KMS-11 (cell line): ENCODE results near the gene FCF1.

Experiments
- H2AFZ ChIP-seq: fragments of 200-600 bp; sonication (generic); 2 replicates; pipeline ENCODE4 v1.6.1; 2016; ENCODE audit warnings: antibody characterized with exemption, mixed run types, low read depth
- H3K27ac ChIP-seq: fragments of 200-600 bp; sonication (generic); 2 replicates; pipeline ENCODE4 v1.6.1; 2016; ENCODE audit warnings: mild to moderate bottlenecking, mixed run types
- H3K27me3 ChIP-seq: fragments of 200-600 bp; sonication (generic); 2 replicates; pipeline ENCODE4 v1.6.1; 2017; ENCODE audit warnings: mild to moderate bottlenecking, low read depth, mixed run types, moderate library complexity; ENCODE audit not compliant: insufficient read depth
- H3K36me3 ChIP-seq: fragments of 200-600 bp; sonication (generic); 2 replicates; pipeline ENCODE4 v1.6.1; 2017; ENCODE audit warnings: mild to moderate bottlenecking, mixed run types; ENCODE audit not compliant: insufficient read depth
- H3K4me1 ChIP-seq: fragments of 200-600 bp; sonication (generic); 2 replicates; pipeline ENCODE4 v1.6.1; 2016; ENCODE audit warnings: mild to moderate bottlenecking, low read depth, mixed run types; ENCODE audit not compliant: poor library complexity, severe bottlenecking
- H3K4me2 ChIP-seq: fragments of 200-600 bp; sonication (generic); 2 replicates; pipeline ENCODE4 v1.7.0; 2016; ENCODE audit warnings: mild to moderate bottlenecking, mixed run types
- H3K4me3 ChIP-seq: fragments of 200-600 bp; sonication (generic); IDR thresholded peaks from 2 replicates; pipeline ENCODE4 v1.6.1; 2017; ENCODE audit warnings: low read depth, low read length, mixed read lengths; ENCODE audit not compliant: insufficient read depth
- H3K79me2 ChIP-seq: fragments of 200-600 bp; sonication (generic); 2 replicates; pipeline ENCODE4 v1.6.1; 2016; ENCODE audit warnings: low read depth, mixed run types; ENCODE audit not compliant: insufficient read depth
- H3K9ac ChIP-seq: fragments of 200-600 bp; sonication (generic); 2 replicates; pipeline ENCODE4 v1.6.1; 2016; ENCODE audit warnings: mild to moderate bottlenecking, mixed run types
- H4K20me1 ChIP-seq: fragments of 200-600 bp; sonication (generic); 2 replicates; pipeline ENCODE4 v1.6.1; 2016; ENCODE audit warnings: mild to moderate bottlenecking, mixed run types; ENCODE audit not compliant: insufficient read depth
- TF ChIP-seq, protein P1 (sequence below): fragments of 200-600 bp; sonication (generic); conservative IDR thresholded peaks from 2 replicates; pipeline ENCODE4 v1.6.1; 2017; ENCODE audit warnings: low read depth, mild to moderate bottlenecking, antibody characterized with exemption, low read length, moderate library complexity, mixed read lengths

Gene FCF1

DNA sequence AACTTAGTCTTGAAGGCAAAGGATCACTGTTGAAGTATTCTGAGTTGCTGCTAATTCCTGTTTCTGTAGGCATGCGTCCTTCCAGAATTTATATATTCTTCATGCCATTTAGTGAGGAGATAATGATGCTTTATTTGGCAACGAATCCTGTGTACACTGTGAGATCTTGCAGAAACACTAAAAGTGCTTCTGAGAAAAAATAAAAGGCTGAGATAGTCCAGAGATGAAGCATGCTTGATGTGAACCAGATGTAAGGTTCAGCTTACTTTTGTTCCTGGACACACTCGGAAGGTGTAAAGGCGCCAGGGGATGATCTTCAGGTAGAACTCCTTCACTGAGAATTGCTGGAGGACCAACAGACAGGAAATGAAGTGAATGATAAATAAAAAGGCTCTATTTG, 39.2 kb upstream of the FCF1 start:
- Histone ChIP-seq H3K9ac (no peak overlapping the region), H3K4me3 (no peak overlapping the region), H2AFZ (no peak overlapping the region), H3K27ac (no peak overlapping the region), H4K20me1 (no peaks in the 10 kb centered on the region), H3K27me3 (no peaks in the 10 kb centered on the region), H3K36me3 (no peaks in the 10 kb centered on the region), H3K4me2 (no peak overlapping the region), H3K4me1 (no peaks in the 10 kb centered on the region), H3K79me2 (no peaks in the 10 kb centered on the region)
- TF ChIP-seq, protein P1, sequence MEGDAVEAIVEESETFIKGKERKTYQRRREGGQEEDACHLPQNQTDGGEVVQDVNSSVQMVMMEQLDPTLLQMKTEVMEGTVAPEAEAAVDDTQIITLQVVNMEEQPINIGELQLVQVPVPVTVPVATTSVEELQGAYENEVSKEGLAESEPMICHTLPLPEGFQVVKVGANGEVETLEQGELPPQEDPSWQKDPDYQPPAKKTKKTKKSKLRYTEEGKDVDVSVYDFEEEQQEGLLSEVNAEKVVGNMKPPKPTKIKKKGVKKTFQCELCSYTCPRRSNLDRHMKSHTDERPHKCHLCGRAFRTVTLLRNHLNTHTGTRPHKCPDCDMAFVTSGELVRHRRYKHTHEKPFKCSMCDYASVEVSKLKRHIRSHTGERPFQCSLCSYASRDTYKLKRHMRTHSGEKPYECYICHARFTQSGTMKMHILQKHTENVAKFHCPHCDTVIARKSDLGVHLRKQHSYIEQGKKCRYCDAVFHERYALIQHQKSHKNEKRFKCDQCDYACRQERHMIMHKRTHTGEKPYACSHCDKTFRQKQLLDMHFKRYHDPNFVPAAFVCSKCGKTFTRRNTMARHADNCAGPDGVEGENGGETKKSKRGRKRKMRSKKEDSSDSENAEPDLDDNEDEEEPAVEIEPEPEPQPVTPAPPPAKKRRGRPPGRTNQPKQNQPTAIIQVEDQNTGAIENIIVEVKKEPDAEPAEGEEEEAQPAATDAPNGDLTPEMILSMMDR: no peak

DNA sequence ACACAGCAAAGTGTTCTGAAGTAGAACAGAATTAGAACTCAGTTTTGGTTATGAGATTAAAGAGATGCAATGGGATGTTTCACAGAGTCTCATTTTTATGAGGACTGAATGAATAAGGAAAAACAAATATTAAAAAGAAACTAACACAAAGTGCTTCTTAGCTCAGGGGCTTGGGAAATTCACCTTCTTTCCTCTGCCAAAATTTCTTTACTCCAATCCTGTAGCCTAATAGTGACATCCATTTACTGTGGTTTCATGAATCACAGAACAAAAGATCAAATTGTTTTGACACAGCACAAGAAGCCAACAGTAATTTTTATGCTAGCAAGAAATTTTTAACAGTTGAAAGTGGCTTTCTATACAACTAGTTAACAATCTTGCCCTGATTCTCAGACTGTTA, 37.7 kb upstream of the FCF1 start:
- no peak overlapping the region for H3K4me2 ChIP-seq
- no peak overlapping the region for H3K27ac ChIP-seq
- H3K27me3 ChIP-seq: no peaks in the 10 kb centered on the region
- H4K20me1 ChIP-seq: no peaks in the 10 kb centered on the region
- no peak overlapping the region for H2AFZ ChIP-seq
- no peaks in the 10 kb centered on the region for H3K4me1 ChIP-seq
- TF ChIP-seq, protein P1: no peak
- no peak overlapping the region for H3K9ac ChIP-seq
- H3K4me3 ChIP-seq: no peak overlapping the region
- H3K36me3 ChIP-seq: no peaks in the 10 kb centered on the region
- H3K79me2 ChIP-seq: no peaks in the 10 kb centered on the region

DNA sequence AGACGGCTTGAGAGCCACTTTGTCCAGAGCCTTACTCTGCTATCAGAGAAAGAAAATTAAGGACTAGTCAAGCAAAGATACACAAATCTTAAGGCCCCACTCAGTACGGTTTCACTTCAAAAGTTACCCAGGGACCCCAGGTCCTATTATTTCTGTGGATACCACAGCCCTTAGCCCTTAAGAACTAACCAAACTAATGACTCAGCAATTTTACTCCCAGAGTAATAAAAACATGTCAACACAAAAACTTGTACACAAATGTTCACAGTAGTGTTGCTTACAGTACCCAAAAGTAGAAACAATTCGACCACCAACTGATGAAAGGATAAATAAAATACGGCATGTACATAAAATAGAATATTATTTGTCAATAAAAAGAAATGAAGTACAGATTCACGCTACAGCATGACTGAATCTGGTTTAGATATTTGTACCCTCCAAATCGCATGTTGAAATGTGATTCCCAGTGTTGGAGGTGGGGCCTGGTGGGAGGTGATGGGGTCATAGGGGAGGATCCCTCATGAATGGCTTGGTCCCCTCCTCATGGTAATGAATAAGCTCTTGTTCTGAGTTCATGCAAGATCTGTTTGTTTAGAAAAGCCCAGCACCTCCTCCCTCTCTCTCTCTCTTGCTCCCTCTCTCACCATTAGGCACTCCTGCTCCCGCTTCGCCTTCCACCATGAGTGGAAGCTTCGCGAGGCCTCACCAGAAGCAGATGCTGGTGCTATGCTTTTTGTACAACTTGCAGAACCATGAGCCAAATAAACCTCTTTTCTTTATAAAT, 30.6 kb upstream of the FCF1 start:
- Histone ChIP-seq H3K36me3 (no peaks in the 10 kb centered on the region), H3K4me2 (no peak overlapping the region), H3K27me3 (no peaks in the 10 kb centered on the region), H3K27ac (no peak overlapping the region), H4K20me1 (no peaks in the 10 kb centered on the region), H2AFZ (no peak overlapping the region), H3K79me2 (no peaks in the 10 kb centered on the region), H3K4me3 (no peak overlapping the region), H3K4me1 (no peaks in the 10 kb centered on the region), H3K9ac (no peak overlapping the region)
- TF ChIP-seq, protein P1: no peak

DNA sequence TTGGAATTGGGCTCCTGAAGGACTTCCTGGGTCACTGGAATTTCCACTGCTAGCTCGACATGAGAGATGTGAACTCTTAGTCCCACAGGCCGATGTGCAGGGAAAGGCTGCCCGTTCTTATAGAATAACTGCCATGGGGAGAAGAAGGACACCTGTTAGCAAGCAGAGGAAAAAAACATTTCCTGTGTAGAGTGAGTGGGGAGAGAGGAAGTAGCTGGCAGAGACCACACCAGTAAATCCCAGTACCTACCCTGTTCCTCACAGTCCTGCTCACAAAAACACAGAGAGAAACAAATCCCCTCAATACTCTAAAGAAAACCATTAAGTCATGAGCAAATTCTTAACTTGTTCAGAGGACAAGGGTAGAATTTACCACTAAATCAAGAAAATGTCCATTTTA, 29.5 kb upstream of the FCF1 start:
- H3K79me2 ChIP-seq: no peaks in the 10 kb centered on the region
- H3K4me2 ChIP-seq: no peak overlapping the region
- H3K27me3 ChIP-seq: no peaks in the 10 kb centered on the region
- H3K4me1 ChIP-seq: no peaks in the 10 kb centered on the region
- H3K27ac ChIP-seq: no peak overlapping the region
- no peaks in the 10 kb centered on the region for H4K20me1 ChIP-seq
- H3K4me3 ChIP-seq: no peak overlapping the region
- TF ChIP-seq, protein P1: no peak
- H3K36me3 ChIP-seq: no peaks in the 10 kb centered on the region
- no peak overlapping the region for H2AFZ ChIP-seq
- H3K9ac ChIP-seq: no peak overlapping the region
